Measurements from ENCODE around the gene SHPK.

The SHPK gene

DNA sequence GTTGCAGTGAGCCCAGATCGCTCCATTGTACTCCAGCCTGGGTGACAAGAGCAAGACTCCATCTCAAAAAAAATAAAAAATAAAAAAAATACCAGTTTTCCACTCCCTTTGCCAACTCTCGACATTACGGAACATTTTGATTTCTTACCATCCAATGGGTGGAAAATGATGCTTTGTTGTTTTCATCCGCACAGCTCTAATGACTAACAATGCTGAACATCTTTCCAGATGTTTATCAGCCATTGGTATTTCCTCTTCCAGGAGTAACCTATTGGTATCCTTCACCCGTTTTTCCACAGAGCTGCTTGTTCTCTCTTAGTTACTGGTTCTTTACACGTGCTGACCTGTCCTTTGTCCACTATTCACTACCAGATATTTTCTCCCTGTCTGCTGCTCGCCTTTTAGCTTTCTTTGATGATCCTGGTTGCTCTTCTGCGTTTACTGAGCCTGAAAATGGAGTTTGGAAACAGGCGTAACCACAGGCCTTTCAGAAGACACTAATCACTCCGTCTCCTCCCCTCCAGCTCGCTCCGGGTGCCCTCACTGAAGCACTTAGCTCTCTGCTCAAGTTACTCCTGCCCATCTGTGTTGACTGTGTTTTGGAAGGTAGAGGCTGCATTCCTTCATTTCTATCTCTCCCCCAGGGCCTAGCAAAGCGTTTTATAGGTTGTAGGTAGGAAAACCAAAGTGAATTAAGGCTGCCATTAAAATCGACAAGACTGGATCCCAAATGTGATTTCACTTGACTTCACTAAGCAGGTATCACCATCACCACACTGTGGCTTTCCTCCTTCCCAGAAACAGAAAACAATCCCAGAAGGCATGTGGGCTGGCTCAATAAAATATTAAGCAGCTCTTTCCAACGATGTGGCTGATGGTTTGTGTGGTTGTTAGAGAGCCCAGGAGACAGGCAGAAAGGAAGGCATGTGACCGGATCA lies 8.9 kb downstream of the SHPK start:
- no peak for DNase-seq

DNA sequence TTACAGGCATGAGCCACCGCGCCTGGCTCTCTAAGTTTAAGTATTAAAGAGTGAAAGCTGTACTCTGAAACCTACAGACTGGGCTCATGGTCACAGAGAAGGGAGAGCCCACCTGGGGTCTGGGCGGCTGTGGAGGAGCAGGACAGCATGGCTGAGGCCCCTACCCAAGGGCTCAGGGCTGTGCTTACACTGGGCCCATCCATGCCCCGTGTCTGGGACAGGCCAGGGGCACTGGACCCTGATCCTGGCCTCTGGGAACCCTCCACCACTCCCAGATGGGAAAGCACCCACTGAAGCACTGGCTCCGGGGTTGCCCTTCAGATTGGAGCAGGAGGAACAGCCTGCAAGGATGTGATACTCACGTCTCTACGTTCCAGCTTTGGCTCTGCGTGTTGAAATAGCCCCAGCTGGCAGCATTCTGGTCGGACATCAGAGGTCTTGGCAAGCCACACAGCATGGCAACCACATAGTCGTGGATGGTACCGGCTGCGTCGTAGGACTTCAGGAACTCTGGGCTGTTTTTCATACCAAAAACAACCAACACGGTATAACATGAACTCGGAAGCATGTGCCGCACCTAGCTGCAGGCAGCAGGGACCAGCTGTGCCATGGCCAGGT lies 13.0 kb downstream of the SHPK start:
- DNase-seq, result no peak

DNA sequence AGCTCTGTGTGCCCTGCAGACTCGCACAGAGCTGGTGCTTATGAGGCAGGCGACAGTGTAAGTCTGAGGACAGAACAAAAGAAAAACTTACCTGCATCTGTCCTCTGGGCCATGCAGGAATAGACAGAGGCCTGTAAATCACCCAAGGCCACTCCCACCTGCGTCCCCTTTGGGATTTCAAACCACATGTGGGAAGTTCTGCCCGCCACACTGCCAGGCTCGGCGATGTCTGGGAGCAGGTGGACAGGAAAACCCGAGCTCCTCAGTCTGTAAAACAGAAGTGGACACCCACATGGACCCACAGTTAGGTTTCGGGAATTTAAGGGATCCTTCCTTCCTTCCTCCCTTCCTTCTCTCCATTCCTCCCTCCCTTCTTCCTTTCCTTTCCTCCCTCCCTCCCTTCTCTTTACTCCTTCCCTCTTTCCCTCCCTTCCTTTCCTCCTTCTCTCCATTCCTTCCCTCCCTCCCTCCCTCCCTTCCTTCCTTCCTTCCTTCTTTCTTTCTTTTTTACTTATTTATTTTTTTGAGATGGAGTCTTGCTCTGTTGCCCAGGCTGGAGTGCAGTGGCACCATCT lies 14.8 kb downstream of the SHPK start:
- no peak for DNase-seq

DNA sequence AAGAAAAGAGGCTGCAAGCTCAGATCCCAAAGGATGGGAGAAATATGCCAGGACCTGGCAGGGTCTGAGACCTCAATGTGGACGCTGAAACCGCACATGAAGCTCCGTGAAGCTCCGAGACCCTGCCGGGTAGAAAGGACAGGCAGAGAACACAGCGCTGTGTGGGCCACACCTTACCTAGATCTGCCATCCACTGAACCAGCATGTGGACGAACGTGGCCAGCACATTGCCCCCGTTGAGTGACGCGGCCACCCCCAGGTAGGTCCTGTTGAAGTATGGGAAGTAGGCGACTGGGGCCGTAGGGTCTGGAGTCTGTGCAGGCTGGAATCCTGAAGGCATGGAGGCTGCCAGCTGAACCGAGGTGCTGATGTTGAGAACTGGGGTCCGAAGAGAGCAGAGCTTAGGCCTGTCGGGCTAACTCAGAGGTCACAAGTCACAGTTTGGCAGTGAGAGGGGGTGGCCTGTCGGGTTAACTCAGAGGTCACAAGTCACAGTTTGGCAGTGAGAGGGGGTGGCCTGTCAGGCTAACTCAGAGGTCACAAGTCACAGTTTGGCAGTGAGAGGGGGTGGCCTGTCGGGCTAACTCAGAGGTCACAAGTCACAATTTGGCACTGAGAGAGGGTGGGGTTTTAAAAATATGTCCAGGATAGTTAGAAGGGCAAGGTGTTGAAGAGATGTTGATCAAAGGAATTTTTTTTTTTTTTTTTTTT lies 20.7 kb downstream of the SHPK start:
- DNase-seq, result no peak

DNA sequence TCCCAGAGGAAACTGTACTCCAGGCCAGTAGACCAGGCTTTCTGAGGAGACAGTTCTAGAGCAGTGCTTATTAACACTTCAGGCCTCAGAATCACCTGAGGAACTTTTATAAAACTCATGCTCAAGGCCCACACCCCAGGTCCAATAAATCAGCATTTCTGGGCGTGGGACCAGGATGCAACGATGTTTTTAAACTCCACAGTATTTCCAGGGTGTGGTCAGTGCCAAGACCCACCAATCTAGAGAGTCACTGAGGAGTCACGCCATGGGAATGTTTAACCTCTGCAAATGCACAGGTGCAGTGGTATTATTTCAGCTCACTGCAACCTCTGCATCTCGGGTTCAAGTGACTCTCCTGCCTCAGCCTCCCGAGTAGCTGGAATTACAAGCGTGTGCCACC lies 22.9 kb downstream of the SHPK start:
- DNase-seq, result no peak

DNA sequence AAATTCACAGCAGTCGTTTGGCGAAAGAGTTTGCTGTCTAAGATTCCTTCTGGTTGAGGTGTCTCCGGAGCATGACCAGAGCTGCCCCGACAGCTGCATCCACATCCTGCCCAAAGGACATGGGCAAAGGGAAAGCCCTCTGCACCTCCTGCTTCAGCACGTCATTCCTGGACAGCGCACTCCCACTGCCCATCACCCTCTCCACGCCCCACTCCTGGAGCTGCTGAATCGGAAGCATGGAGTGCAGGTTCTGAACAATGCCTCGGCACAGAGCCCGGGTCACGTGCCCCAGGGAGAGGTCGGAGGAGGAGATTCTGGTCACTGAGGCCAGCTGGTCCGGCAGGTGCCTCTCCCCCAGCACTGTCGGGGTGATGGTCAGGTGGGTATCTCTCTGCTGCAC lies 25.5 kb downstream of the SHPK start:
- DNase-seq, result no peak

DNA sequence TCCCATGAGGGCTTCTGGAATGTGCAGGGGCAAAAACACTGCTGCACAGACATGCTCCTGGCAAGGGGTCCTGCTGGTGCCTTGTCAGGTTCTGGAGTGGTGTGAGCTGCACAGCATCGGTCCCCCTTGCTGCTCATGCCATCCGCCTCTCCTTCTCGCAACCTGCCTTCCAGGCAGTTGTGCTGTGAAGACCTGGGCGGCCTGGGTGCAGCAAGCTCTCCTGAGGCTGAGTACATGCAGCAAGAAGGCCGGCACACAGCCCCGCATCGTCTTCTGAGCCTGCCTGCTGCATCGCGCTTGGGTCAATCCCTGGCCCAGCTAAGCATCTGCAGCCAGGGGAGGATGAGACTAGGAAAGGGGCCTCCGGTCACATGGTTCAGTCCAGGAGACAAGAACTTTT lies 26.4 kb downstream of the SHPK start:
- no peak for DNase-seq

DNA sequence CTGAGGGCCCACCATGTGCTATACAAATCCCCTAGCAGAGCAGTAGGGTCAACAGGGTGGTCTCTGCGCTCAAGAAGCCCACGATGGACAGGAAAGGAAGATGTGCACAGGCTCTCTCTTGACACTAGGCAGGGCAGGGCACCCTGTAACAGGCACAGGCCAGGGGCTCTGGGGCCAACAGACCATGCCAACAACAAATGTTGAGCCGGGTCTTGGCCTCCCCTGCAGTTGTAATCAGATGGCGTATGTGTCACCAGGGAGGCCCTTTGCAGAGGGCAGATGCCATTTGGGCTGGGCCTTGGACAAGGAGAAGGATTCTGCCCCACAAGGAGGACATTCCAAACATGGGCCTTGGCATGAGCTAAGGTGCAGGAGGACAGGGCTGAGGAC lies 32.2 kb downstream of the SHPK start:
- no peak for DNase-seq

DNA sequence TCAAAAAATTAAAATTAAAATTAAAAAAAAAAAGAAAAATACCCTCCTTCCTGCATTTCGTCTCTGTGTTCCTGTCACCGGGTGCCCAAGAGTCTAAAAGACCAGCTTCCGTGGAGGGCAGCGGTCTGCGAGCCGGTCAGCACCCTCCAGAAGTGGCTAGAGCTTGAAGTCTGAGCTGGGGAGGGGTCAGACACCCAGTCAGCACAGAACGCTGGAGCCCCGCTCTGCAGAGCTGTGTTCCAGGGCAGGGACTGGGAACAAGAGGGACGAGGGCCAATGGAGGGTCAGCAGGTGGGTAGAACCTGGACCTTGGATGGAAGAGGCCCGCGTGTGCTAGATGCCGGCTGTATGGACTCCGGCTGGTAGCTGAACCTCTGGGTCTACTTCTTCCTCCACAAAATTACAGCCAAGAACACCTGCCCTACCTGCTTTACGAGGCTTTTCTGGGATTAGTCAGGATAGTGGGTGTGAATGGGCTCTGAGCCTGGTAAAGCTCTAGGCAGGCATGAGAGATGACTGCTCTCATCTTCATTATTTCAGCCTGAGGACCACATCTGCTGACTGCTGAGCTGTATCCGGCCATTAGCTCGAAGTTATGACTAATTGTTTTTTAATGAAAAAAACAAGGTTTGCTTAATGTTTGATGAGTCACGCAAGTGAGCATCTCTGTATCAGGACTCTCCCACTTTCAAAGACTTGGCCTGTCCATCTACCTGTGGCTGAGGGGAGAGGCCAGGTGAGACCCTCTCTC lies 32.8 kb downstream of the SHPK start:
- DNase-seq, result no peak

DNA sequence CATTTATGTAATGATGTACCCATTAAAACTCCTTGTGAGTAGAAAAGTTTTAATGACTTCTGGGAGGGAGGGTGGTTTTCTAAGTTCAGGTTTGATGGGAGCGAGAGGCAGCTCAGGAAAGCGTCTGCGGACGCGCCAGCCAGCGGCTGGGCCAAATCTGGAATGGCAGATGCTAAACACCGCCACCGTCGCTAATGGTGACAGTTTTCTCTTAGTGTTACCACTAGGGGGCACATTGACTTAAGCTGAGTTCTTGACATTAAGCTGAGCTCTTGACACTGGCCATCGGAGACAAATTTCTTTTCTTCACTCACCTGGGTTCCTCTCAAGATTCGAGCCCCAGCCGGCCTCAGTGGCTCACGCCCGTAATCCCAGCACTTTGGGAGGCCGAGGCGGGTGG lies 33.6 kb downstream of the SHPK start:
- peak; percentile 26 for DNase-seq

DNA sequence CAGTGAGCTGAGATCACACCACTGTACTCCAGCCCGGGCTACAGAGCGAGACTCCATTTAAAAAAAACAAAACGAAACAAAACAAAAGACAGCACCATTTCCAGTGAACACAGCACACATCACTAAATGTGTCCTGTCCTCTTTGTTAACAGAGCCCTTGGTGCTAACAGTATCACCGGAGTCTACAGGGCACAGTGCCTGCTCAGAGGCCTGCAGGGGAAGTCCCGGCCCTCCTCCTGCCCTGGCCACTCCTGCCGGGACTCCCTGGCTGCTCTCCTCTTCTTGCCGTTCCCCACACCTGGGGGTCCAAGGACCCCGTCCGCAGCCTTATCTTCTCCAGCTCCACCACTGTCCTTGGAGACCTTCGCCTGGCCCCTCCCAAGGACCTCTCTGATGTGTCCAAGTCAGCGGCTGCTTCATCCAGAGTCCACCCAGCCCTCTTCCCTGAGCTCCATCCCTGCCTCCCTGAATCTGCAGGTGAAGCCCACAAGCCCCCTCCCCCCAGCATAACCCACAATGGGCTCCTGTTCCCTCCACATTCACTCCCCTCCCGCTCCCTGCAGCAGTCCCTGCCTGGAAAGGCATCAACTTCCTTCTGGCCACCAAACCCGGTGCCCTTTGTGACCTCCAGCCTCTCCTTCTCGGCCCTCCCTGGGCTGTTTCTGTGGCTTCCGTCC lies 35.4 kb downstream of the SHPK start:
- DNase-seq, result no peak

DNA sequence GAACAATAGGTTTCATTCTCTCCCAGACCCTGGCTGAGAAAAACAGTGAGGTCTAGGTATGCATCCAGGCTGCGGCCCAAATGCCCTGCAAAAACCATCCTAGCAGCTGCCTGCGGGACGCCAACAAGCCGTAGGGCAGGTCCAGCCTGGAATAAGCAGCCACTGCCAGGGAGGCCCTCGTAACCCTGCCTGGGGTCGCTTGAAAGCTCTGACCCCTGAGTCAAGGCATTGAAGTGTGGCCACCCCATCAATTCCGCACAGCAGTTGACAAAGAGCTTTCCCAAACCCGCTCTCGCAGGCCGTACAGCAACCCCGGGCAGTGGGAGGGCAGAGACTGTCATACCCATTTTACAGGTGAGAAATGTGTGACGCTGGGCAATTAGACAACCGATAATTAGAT lies 38.0 kb downstream of the SHPK start:
- DNase-seq, result no peak

DNA sequence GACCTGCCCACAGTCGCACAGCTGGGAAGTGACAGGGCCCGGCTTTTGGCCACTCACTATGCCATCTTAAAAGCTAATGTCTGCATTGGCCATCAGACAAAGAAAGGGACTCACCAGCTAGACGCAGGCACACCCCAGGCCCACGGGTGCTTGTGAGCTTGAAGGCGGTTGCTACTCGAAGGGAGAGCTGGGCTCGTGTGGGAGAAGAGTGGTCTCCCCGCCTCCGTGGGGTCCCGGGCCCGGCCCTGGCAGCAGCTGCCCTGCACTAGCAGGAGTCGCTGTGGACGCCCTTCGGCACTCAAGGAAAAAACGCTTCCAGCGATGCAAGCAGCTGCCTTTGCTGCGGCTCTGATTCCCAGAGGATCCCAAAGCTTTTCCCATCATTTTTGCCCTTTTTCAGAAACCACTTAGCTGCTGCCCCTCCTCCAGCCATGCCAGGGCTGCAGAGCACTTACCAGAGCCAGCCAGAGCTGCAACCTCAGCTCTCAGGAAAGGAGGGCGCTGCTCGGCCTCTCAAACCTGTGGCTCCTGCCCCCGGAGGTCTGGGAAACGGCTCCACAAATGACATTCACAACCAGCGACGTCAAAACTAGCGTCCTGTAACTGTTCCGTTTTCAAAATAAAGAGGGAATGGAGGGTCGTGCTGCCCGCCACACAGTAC lies 39.1 kb downstream of the SHPK start:
- DNase-seq, result no peak

DNA sequence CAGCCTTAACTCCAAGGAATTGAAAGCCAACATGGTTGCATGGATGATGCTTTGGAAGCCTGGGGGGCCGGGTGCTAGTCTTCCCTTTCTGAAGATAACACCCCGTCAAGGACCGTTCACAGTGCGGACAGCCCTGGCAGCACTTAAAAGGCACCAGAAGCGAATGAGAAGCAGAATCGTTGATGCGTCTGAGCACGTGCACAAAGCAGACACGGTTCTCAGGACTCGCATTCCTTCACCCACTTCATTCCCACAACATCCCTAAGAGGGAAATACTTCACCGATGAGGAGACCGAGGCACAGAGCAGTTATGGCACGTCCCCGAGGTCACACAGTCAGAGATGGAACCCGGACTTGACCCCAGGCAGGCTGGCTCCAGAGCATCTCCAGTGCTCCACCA lies 41.1 kb downstream of the SHPK start:
- DNase-seq, result no peak

DNA sequence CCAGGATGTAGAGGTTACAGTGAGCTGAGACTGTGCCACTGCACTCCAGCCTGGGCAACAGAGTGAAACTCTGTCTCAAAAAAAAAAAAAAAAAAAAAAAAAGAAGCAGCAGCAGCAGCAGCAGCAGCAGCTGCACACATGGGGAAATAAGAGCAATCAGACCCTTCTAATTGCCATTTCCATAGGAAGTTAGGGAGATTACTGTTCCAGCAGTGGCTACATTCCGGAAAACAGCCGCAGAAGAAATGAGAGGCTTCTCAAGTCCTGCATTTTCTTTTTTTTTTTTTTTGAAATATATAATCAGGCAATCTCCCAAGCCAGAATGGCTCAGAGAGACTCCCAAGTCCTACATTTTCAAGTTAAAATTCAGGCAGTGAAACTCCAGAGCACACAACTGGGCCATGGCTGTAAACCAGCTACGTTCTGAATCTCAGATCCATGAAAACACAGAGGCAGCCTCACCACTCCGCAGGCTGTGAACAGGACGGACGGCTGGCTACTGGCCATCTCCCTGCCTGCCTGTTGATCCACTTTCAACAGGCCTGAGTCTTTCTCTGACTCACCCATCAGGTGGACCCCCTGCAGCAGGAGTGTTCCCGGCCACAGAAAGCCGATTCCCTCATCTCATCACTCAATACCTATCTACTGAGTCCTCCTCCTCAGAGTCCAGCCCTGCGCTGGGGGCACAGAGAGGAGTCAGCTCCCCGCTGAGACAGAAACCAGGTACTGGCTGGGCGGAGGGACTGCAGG lies 41.8 kb downstream of the SHPK start:
- DNase-seq, result no peak

DNA sequence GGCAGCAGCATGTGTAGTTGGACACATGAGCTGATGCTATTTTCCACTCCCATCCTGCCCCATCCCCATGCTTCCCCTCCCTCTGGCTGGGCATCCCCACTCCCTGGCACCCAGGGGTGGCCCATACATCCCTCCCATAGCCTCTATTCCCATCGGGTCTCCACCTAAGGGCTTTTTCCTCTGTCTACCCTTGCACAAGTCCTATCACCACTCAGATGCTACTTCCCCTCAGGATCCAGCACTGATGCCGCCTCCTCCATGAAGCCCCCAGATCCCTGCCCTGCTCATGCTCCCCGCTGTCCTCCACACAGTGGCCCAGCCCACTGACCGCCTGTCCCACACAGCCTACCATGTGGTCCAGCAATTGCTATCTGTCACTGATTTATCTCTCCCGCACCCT lies 42.7 kb downstream of the SHPK start:
- no peak for DNase-seq

DNA sequence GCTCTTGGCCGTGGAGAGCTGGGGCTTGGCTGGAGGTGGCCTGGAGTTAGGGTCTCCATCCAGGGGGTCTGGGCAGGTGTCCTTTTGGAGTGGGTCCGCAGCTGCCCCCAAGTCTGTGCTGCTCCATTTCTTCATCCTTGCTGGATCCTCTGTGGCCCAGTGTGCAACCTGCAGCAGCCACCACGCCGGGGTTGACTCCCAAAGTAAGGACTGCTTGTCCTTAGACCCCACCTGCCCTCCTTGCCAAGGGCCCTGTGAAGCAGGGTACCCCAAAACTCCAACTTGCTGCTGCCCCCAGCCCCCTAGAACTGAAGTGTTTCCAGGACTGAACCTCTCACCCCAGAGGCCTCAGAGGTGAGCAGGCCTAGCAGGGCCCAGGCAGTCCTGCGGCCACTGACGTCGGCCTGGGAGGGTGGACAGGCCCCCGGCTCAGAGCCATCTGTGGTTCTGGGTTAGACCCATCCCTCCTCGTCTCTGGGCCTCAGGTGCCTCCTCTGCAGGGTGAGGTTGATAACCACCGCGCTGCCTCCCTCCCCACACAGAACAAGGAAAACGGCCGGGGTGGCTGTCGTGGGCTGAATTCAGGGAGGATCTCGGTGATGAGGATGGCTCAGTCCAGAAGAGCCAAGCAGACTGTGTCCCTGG lies 43.7 kb downstream of the SHPK start:
- DNase-seq, result no peak

DNA sequence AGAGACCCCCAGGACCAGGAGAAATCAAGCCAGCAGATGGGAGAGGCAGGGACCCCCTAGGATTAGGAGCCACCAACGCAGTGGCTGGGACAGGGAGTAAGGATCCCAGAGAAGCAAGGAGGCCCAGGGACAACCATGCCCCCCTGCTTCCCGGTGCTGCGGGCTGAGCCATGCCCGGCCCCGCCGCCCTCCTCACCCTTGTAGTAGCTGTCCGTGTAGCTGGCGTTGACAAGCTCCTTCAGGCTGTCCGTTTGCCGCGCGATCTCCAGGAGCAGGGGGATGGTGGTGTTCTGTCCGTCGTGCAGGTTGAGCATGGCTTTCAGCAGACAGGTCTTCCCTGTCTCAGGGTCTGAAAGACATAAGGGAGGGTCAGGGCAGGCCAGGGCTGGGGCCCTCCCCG lies 45.3 kb downstream of the SHPK start:
- DNase-seq, result no peak

DNA sequence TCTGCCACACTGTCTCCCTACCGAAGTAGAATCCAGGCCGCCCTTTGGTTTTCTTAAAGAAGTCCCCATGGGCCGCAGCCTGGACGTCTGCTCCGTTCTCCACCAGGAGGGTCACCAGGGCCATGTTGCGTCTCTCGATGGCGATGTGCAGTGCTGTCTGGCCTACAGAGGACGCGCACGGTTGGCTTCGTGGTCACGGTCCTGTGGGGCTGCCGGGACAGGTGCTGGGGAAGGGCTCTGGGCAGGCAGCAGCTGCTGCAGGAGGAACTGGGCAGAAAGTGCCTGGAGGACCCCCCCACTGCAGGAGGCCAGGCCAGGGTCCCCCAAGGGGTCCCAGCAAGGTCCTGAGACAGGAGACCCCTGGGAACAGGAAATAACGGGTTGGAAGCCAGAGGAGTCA lies 45.8 kb downstream of the SHPK start:
- no peak for DNase-seq

DNA sequence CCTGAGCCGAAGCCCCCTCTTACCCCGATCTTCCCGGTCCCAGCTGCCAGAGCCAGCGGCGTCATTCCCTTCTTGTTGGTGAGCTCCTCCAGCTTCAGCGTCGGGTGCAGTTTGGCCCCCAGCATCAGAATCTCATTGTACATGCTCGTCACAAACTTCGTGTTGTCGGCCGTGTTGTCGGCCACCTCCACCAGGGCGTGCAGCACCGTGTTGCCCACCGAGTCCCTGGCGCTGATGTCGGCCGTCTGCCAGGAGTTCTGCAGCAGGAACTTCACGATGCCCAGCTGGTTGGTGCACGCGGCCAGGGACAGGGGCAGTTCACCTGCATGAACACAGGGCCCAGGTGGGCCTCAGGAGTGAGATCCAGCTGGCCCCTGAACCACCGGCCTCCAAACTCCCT lies 46.3 kb downstream of the SHPK start:
- no peak for DNase-seq
